Right ventricle myocardium inferior (tissue), 1 donor: ENCODE data around the gene FSTL4. TPM values are rescaled to one million over a fixed set of nuclear protein-coding genes. Genes with fewer than 3 reads are reported as not detected.

Experiments
- microRNA-seq: library from miRNA; unstranded; fragments of <30 nt; microRNA quantifications from one replicate; pipeline ENCODE4 v1.2.0, GENCODE V29; 2020
- total RNA-seq: library from RNA; stranded (reverse); fragmentation: NEBNext Ultra II Directional; extraction: Animal tissue kit (Norgen Biotek cat#: 25700); gene quantifications from one replicate; pipeline ENCODE4 v1.2.1, GENCODE V29; 2021
- donor health status: DM: no; HTN: yes; CAD: no; lungs with severe emphysema.

Gene FSTL4
- total RNA-seq, 1 donor from 2014 or later, result not detected

Small RNA genes lying within 50 kb of the gene (microRNA-seq; reads per million reads assigned to microRNA genes)
- gene MIR1289-2, result not detected
